AG09309 (cell line): ENCODE measurements around the gene KCTD17.
"Not testable (repeated sequence)": the region's sequence is repeated elsewhere in the genome, so short reads cannot be mapped to it uniquely, and the experiment has no call there.

Experiments used
- DNase-seq: peaks from one replicate; pipeline ENCODE4 v3.0.0-alpha.2; 2010; ENCODE audit warnings: low read depth
- H3K4me3 ChIP-seq: 2 replicates; pipeline ENCODE4 v1.5.1; 2011; ENCODE audit warnings: mild to moderate bottlenecking, low read depth, low read length, moderate library complexity; ENCODE audit not compliant: control insufficient read depth
- TF ChIP-seq, protein P1 (sequence below): IDR thresholded peaks from 2 replicates; pipeline ENCODE4 v1.5.1; 2011; ENCODE audit warnings: mild to moderate bottlenecking, low read depth, low read length, inconsistent platforms; ENCODE audit not compliant: insufficient read depth, control insufficient read depth; ENCODE audit errors: missing control alignments

KCTD17 gene

DNA sequence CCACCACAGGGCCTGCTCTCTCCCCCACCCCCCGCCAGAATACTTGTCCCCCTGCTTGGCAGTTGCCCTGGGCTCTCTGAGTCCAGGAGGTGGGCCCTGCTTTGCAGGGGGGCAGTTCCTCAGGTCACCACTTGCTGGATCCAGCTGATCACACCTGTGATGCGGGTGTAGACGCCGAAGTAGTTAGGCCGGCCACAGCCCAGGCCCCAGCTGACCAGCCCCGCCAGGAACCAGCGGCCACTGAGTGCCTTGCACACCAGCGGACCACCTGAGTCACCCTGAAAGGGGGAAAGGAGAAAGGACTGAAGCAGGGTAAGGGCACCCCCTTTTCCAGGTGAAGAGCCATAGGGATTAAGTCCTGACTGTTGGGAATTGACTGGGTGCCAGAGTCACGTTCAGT, 14.4 kb downstream of the KCTD17 start:
- TF ChIP-seq, protein P1, sequence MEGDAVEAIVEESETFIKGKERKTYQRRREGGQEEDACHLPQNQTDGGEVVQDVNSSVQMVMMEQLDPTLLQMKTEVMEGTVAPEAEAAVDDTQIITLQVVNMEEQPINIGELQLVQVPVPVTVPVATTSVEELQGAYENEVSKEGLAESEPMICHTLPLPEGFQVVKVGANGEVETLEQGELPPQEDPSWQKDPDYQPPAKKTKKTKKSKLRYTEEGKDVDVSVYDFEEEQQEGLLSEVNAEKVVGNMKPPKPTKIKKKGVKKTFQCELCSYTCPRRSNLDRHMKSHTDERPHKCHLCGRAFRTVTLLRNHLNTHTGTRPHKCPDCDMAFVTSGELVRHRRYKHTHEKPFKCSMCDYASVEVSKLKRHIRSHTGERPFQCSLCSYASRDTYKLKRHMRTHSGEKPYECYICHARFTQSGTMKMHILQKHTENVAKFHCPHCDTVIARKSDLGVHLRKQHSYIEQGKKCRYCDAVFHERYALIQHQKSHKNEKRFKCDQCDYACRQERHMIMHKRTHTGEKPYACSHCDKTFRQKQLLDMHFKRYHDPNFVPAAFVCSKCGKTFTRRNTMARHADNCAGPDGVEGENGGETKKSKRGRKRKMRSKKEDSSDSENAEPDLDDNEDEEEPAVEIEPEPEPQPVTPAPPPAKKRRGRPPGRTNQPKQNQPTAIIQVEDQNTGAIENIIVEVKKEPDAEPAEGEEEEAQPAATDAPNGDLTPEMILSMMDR: no peak
- H3K4me3 ChIP-seq: no peak overlapping the region
- DNase-seq: no peak

DNA sequence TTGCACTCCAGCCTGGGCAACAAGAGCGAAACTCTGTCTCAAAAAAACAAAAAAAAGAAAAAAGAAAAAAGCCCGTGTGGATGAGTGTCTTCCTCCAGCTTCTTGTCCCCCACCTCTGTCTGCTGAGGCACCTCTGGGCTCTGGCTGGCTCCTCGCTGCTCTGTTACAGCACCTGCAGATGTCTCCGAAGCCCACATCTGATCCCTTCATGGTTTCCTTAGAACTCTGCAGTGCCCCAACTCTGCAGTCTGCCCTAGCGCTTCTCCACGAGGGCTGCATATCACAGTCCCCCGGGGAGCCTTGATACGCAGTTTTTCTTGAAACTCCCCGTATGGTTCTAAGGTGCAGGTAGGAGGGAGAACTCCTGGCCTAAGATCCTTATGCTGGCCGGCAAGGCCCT, 15.9 kb downstream of the KCTD17 start:
- DNase-seq: no peak
- TF ChIP-seq, protein P1: no peak
- H3K4me3 ChIP-seq: no peak overlapping the region

DNA sequence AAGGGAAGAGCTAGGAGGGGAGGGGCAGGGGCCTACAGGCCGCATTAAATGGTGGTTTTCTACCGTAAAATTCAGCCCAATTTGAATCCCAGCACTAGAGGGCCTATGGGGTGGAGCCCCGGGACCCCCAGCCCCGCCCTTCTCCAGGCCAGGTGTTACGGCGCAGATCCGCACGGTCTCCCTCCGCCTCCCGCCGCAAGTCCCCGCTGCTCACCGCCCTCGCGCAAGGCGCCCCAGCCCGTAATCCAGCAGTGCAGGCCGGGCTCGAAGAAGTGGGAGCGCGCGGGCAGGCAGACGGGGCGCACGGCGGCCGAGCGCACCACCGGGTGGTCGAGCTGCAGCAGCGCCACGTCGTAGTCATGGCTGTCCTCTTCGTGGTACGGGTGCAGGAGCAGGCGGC, 17.3 kb downstream of the KCTD17 start:
- TF ChIP-seq, protein P1: no peak
- H3K4me3 ChIP-seq: no peak overlapping the region
- DNase-seq: no peak

DNA sequence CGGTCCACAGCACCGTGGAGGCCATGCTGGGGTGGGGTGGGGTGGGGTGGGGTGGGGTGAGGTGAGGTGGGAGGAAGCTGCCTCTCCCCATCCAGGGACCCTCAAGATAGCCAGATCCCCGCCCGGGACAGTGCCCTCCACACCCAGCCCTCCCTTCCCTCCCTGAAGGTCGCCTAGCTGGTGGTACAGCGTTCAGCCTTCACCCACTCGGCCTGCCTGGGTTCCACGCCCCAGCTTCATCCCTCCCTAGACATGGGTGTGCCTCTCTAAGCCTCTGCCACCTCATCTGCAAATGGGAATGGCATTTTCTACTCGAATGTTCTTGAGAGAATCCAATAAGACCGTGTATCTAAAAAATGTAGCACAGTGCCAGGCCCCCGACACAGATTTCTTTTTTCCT, 17.8 kb downstream of the KCTD17 start:
- no peak overlapping the region for H3K4me3 ChIP-seq
- TF ChIP-seq, protein P1: no peak
- DNase-seq: no peak

DNA sequence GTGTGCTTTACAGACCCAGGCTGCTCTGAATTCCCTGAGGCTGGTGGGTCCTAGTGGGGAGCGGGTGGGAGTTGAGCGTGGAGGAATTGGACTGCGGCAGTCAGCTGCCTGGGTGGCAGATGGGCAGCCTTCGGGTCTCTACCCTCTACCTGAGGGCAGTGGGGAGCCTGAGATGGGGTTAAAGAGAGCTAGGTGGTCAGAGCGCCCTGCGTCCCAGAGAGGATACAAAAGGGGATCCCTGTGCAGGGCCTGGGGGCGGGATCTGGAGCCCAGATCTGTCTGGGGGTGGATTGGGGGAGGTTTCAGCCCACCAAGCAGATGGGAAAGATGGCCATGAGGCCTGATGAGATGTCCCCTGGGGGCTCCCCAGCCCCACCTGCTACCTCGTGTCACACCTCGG, 18.2 kb downstream of the KCTD17 start:
- DNase-seq: no peak

DNA sequence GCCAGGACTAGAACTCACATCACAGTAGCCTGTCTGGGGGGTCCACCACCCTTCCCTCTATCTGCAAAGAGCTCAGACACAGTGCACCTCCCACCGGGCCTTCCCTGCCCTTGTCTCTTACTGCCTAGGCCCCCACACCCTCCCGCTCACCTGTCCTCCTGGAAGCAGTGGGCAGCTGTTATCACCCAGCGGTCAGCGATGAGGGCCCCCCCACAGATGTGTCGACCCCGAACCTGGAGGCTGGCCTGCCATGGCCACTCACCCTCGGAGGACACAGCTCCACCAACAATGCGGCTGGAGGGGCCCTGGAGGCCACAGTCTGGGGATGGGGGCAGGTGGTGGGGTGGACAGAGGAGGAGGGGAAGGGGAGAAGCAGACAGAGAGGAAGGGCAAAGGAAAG, 18.8 kb downstream of the KCTD17 start:
- DNase-seq: no peak
- TF ChIP-seq, protein P1: no peak
- no peak overlapping the region for H3K4me3 ChIP-seq

More for the DNA sequence above, 18.2 kb downstream of the KCTD17 start:
- H3K4me3 ChIP-seq: no peak overlapping the region
- TF ChIP-seq, protein P1: no peak

DNA sequence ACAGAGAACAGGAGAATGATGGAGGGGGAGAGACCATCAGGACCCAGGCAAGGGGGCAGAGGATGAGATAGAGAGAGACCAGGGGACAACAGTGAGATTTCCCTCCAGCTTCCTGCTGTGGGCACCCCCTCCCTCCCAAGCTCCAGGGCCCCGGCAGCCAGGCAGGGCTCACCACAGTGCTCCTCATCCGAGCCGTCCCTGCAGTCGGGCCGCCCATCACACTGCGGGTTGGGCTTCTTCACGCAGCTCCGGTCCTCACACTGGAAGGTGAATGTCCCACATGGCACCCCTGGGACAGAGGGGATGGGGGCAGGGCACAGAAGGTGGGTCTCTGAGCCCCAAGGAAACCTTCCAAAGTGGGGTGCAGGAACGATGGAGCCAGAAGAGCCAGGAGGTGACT, 19.2 kb downstream of the KCTD17 start:
- TF ChIP-seq, protein P1: no peak
- no peak for DNase-seq
- H3K4me3 ChIP-seq: no peak overlapping the region

DNA sequence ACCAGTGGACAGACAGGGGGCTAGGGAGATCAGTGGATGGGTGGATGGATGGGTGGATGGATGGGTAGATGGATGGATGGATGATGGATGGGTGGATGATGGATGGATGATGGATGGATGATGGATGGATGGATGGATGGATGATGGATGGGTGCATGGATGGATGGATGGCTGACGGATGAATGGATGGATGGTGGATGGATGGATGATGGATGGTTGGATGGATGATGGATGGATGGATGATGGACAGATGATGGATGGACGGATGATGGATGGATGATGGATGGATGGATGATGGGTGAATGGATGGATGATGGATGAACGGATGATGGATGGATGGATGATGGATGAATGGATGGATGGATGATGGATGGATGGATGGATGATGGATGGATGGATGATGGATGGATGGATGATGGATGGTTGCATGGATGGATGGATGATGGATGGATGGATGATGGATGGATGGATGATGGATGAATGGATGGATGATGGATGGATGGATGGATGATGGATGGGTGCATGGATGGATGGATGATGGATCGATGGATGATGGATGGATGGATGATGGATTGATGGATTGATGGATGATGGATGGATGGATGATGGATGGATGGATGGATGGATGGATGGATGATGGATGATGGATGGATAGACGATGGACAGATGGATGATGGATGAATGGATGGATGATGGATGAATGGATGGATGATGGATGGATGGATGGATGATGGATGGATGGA, 20.5 kb downstream of the KCTD17 start:
- not testable (repeated sequence) for DNase-seq, H3K4me3 ChIP-seq
